HG03460 (cell line): ENCODE results near the gene SRGN.
A peak's percentile ranks its signal among the peaks of the same experiment; 100 is the strongest.

Experiments
- ATAC-seq: cut with Tn5 transposase; IDR thresholded peaks from one replicate; pipeline ENCODE4 v1.9.1; 2021; ENCODE audit not compliant: unreplicated experiment

Gene SRGN

DNA sequence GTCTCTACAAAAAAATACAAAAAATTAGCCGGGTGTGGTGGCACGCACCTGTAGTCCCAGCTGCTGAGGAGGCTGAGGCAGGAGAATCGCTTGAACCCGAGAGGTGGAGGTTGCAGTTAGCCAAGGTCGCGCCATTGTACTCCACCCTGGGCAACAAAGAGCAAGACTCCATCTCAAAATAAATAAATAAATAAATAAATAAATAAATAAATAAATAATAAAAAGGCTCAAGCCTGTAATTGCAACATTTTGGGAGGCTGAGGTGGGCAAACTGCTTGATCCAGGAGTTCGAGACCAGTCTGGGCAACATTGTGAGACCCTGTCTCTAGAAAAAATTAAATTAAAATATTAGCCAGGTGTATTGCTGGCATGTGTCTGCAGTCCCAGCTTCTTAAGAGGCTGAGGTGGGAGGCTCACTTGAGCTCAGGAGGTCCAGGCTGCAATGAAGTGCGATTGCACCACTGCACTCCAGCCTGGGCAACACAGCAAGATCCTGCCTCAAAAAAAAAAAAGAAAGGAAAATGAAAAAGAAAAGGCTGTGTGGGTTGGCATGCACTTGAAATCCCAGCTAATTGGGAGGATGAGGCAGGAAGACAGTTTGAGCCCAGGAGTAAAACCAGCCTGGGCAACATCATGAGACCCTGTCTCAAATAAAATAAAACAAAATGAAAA, 27.6 kb upstream of the SRGN start:
- no peak for ATAC-seq

DNA sequence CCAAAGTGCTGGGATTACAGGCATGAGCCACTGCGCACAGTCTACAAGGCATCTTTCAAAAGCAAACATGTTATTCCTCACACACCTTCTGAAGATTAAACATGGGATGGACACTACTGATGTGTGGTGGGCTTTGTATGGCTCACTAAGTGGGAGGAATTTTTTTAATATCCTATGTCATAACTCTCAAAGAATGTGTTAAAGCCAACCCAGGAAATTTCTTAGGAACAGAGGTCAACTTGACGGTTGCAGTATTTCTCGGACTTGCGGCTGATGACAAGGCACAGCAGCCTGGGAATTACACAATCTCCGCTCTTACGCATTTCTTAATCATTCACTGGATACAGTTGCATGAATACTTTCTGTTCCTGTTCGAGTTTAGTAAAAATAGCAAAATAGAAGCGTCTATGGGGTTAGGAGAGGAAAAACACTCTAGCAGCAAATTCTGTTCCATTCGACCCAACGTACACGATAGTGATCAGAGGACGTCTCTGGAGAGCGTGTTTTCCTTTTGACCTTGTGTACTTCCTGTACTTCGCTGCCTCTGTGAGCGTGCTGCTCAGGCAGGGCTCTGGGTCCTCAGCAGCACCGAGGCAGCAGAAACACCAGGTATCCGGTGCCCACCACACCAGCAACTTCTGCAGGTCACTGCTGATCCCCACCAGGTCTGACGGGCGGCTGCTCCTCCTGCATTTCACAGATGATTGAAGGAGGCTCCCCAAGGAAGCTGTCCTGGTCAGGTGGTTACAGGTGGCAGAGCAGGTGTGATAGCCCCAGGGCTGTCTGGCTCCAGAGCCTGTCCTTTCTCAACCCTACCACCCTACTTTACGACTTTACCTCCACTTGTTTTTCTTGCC, 26.4 kb upstream of the SRGN start:
- peak; percentile 57 for ATAC-seq

DNA sequence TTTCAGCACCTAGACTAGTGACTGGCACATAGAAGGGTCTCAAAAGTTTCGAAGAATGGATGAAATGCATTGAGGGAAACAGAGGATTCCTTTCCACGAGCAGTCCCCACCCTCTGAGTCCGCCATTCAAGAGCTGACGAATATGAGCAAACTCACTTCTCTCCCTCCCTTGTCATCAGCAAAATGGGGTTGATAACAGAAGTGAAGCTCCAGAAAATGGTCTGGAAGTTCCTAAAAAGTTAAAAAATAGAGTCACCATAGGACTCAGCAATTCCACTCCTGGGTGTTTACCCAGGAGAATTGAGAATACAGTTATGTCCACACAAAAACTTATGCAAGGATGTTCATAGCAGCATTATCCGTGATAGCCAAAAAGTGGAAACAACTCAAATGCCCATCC, 25.0 kb upstream of the SRGN start:
- no peak for ATAC-seq

DNA sequence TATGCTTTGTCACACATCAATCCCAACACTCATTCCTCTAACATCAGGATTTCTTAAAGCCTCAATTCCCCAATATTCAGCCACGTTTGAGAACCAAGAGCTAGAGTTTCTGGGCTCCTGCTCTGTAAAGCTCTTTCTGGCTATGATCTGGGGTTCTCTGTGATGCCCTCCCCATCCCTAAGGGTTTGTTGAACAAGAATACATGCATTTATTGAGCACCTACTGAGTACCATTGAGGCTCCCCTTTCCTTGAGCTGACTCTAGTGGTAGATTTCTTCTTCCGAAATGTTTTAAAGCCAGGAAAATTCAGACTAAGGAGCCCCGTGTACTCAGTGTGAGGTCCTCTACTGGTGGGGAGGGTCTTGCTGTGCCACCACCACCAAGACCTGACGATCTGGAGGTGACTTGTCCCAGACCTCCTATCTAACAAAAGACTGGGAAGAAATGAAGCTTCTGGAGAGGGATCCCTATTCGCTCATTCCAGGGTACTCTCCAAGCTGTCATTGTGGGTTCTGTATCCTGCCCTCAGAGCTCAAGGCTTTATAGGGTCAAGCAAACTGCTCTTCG, 23.1 kb upstream of the SRGN start:
- ATAC-seq: no peak

DNA sequence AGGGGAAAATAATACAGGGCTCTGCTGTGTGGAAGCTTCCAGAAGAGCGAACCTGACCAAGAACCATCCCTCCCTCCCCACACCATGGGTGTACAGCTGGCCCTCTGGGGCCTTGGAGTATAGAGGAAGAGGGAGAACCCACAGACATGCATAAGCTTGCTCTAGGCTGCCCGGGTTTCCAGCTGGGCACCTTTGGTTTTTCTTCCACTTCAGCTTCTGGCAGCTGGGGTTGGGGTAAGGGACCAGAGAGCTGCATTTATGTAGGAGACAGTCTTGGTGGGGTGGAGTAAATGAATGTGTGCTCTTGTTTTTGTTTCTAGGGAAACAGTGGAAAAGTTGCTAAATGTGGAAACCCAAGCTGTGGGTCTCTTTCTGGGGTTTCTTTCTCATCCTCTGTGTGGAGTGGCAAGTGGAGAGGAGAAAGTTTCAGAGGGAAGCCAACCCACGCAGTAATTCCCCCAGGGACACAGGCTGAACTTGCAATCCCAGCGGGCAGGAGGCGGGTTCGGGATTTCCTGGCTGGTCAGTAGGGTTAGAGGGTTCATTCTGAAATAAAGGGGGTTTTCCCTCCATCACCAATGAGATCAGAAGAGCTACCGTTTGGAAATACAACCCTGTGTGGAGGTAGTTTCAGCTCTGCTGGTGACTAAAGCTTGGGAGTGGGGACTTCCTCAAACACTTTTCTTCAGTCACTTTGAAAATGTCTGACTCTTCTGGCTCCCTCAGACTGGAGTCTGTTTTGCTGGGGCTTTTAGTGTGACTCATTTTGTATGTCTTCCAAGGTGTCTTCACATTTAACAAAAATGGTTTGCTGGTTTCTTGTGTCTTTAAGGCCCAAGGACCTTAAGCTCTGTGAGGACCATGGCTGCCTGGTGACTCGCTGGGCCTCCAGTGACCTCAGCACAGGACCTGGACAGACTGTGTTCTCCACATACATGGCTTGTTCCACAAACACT, 22.2 kb upstream of the SRGN start:
- ATAC-seq: peak; percentile 57

DNA sequence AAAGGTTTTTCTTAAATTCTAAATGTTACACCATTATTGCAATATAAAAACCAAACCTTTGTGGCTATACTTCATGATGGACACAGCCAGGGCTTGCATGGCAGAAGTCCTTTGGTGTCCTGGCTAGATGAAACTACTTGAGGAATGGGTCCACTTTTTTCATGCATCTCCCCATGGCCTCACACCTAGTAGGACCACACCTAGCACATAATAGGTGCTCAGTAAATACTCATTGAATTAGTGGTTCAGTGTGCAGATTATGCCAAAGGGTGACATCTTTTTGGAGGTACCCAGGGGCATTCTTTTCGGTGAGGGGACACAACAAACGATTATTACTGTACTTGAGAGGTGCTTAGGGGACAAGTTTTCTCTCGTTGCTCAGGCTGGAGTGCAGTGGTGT, 20.7 kb upstream of the SRGN start:
- ATAC-seq: no peak

DNA sequence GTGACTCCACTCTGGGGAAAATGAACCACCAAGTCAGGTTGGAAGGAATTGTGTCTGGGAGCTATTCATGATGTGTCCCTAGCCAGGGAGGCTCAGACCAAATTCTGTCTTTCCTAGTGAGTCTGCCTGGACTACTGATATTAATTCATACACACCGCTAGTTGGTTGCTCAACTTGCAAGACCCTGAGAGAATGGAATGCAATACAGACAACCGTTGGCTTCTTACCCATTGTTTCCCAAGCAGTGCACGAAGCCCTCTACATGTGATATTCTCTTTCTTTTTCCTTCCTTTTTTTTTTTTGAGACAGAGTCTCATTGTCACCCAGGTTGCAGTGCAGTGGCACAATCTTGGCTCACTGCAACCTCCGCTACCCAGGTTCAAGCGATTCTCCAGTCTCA, 19.4 kb upstream of the SRGN start:
- no peak for ATAC-seq

DNA sequence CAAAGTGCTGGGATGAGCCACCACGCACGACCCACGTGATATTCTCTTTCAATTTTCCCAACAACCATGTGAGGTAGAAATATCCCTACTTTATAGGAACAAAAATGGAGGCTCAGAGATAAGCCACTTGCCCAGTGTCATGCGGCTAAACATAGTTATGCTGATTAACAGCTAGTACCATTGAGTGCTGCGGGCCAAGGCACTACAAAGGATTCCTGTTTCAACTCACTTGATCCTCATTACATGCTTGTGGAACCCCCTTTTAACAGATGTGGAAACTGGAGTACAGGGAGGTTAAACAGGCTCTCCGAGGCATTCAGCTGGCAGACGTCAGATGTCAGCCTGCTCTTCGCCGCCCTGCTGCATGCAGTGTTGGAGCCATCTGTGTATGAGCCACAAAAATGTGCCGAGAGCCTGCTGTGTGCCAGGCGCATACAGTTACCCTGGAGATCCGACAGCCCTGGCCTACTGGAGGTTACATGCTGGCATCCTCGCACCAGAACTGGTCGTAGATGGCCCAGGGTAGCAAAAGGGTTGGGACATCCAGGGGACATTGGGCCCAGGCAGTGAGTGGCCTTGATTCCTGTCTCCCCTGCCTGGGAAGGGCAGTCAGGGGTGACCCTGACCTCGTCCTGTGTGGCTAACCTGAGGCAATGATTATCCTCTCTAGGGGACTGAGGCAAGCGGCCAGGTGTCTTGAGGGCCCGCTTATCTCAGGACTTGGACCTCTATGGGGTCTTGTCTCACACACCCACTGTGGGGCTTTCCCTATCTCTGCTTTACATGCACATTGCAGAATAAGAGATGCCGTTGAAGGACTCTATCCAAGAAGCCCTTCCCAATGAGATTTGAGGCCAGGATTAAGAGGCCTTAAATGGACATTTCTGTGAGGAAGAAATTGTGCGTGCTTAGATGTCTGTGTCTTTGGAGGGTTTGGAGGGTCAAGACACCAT, 18.5 kb upstream of the SRGN start:
- no peak for ATAC-seq

DNA sequence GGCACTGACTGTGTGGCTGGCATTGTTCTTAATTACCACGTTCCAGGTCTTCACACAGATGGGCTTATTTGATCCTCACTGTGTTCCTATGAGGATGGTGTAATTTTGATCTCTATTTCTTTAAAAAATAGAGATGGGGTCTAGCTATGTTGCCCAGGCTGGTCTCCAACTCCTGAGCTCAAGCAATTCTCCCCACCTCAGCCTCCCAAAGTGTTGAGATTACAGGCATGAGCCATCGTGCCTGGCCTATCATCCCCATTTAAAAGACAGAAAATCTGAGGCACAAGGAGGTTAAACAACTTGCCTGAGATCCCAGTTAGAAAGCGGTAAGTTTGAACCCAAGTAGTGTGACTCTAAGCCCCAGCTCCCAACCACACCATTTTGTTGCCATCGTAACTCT, 17.0 kb upstream of the SRGN start:
- no peak for ATAC-seq

DNA sequence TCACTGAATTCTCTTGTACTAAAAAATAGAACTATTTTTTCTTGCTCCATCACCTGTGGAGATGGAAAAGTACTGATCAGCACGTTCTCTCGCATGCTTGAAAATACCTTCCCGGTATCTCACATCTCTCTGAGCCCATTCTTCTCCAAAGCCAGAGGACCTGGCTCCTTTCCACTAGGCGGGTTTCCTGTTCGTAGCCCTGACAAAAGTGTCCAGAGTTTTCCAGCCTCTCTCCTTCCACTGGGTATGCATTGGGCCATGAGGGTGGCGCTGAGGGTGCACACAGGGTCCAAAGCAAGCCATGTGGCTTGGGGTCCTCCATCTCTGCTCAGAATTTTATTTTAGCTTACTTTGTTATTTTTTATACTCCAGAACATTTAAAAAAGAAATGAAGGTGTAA, 16.3 kb upstream of the SRGN start:
- no peak for ATAC-seq

DNA sequence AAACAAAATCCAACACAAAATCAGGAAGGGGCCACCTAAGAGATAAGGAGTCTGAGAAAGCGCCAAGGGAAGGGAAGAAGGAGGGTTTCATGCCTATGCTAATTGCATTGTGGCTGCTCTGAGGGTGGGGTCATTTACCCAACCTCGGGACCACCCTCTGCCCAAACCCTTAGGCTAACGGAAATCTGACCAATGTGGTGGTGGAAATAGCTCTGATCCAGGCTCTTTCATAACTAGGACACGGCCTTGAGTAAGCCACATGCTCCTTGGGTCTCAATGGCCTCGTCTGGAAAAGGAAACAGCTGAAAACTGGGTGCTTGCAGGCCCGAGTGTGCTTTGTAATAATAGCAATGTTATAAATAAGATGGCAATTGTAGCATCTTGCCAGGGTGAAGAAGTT, 14.9 kb upstream of the SRGN start:
- ATAC-seq: no peak

DNA sequence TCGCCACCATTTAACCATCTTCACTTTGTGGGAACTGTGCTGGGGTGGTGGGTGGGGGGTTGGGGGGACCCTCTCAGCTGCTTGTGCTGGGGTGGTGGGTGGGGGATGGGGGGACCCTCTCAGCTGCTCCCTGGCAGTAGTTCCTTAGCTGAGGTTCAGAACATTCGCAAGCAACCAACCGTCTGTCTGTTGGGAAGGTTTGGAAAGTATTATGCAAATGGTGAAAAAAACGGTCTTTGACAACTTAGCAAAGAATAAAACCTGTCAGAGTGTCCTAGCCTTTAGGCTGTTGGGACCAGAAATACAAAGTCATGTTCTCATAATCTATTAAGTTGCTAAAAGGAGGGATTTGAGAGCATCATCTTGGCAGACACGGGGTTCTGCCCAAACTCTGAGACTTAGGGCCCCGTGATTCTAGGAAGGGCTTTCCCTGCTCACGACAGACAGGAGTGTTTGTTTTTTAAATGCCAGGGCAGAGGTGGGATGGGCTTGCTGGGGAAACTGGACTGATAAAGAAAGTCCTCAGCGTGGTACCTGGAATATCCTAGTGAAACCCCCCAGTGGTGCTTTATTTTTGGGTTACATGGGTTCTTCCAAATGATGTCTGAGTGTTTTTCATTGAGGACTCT, 14.1 kb upstream of the SRGN start:
- no peak for ATAC-seq

DNA sequence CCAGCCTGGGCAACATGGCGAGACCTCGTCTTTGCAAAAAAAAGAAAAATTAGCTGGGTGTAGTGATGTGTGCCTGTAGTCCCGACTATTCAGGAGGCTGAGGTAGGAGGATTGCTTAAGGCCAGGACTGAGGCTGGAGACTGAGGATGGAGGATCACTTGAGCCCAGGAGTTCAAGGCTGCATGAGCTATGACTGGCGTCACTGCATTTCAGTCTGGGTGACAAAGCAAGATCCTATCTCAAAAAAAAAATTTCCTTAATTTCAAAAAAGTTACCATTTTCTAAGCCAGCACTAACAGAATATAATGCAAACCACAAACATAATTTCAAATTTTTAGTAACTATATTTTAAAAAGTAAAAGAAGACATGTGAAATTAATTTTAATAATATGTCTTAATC, 13.4 kb upstream of the SRGN start:
- no peak for ATAC-seq

DNA sequence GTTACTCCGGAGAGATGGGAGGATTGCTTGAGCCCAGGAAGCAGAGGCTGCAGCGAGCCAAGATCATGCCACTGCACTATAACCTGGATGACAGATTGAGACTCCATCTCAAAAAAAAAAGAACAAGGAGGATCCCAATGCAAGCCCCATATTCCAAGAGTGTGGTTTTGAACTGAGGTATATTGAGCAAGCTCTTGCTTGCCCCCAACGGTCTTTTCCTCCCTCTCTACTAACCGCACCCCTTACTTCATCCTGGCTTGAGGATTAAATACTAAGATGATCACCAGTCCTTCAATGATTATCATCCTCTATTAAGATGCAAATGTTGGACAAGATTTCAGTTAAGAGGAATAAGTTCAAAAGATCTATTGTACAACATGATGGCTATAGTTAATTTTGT, 12.5 kb upstream of the SRGN start:
- no peak for ATAC-seq

DNA sequence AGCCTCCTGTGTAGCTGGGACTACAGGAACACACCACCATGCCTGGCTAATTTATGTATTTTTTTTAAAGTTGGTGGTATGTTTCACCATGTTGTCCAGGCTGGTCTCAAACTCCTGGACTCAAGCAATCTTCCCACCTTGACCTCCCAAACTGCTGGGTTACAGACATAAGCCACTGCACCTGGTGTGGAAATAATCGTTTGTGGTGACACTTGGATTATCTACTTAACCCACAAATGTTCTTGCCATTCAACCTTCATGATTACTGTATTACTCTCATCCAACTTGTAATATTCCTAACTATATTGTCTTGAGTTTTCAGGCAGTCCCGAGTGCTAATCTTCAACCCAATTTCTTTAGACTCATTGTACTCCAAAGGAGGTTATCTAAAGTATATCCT, 9.6 kb upstream of the SRGN start:
- ATAC-seq: no peak

DNA sequence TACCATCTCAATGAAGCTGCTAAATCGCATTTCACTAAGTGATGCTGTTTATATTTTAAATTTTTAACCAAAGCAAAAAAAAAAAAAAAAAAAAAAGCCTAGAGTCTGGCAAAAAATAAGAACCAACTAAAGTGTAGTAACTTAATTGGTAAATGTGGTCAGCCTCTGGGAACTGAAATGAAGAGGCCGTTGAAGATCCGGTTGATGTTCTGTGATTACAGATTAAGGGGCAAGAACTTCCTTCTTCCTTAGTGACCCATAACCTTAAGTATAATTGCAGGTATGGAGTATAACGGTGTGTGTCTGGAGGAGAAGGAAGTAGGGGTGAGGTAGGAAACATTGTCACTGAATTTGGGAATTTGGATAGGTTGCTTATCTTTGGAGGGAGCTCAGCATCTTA, 7.7 kb upstream of the SRGN start:
- no peak for ATAC-seq

DNA sequence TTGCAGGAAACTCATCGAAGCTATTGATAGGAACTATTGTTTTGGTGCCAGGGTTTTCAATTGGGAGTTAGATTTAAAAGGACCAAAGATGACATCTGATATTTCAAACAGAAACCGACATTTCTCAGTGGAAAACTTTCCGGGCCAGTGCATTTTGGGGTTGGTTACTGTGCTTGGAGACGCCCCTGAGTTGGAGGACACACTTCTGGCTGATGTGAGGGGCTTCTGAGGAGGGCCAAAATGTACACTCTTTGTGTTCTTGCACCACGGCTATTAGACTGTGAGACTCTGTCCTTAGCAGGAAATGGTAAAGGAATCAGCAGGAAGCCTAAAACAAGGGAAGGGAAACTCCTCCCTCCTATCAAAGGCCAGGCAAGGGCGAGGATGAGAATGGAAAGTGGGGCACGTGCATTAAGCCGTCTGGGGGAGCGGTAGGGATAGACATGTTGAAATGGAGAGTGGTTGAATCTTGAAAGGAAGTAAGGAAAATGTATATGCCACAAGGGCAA, 1.8 kb upstream of the SRGN start:
- ATAC-seq: no peak

DNA sequence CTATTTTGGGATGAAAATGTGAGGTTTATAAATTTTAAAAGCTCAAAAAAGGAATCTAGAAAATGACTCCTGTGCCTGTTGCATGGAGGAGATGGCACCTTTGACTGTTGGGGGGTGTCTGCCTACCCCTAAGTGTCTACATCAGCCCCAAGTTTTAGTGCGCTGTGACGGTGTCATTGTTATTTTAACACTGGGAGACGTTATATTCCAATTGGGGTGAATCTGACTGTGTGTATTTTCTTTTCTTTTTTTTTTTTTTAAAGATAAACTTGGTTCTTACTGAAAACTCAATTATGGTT, 517 bp downstream of the SRGN start:
- no peak for ATAC-seq

DNA sequence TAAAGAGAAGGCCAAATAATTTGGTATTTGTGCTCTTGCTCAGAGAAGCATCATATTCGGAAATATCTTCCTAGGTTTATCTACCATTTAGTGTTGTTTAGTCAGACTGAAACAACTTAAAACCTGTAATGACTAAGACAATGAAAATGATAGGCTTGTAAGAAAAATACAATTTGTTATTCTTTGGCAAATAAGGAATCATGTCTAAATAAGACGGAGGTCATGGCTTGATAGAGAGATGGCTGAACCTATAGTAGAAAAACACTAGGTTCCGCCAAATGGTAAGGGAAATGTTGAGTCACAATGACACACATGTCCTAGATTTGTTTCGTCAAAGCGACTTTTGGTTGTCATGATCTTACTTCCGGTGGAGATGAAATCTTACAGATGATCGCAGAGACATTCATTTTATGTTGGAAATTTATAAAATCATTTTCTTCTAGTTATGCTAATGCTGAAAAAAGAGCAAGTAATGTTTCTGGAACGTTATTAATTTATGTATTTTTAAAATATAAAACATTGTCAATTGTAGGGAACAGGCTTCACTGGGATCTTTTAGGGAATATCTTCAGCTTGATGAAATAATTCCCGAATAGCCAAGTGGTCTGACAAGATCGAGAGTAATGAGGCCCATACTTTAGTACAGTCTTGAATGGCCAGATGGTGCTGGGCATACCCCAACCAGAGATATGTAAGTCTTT, 1.0 kb downstream of the SRGN start:
- no peak for ATAC-seq
